WI38 (cell line): ENCODE data around the gene TTC21B.

Experiments used
- H3K4me3 ChIP-seq: 2 replicates; pipeline ENCODE4 v1.5.1; 2011; ENCODE audit warnings: low read depth, mild to moderate bottlenecking, control low read depth, low read length
- CTCF ChIP-seq: IDR thresholded peaks from 2 replicates; pipeline ENCODE4 v1.5.1; 2012; ENCODE audit warnings: low read depth, mild to moderate bottlenecking, control low read depth, low read length

The TTC21B gene

GRCh38 chr2:165952741-165953211, 800 bp downstream of the TTC21B start:
- peak overlapping the region; percentile 84 for H3K4me3 ChIP-seq
- TF ChIP-seq CTCF, result no peak

GRCh38 chr2:165952085-165952484, 1.5 kb downstream of the TTC21B start:
- no peak for TF ChIP-seq CTCF

GRCh38 chr2:165950438-165950837, 3.1 kb downstream of the TTC21B start:
- no peak for TF ChIP-seq CTCF

More at GRCh38 chr2:165952085-165952484, 1.5 kb downstream of the TTC21B start:
- no peak overlapping the region for H3K4me3 ChIP-seq

GRCh38 chr2:165941827-165942226, 11.7 kb downstream of the TTC21B start:
- no peak for TF ChIP-seq CTCF
- no peak overlapping the region for H3K4me3 ChIP-seq

More at GRCh38 chr2:165950438-165950837, 3.1 kb downstream of the TTC21B start:
- no peak overlapping the region for H3K4me3 ChIP-seq

GRCh38 chr2:165938237-165938636, 15.3 kb downstream of the TTC21B start:
- H3K4me3 ChIP-seq, result no peak overlapping the region
- no peak for TF ChIP-seq CTCF

- TF ChIP-seq CTCF, result no peak
- no peak overlapping the region for H3K4me3 ChIP-seq
Measured at GRCh38 chr2:165933211-165933910, 20.2 kb downstream of the TTC21B start.

GRCh38 chr2:165927774-165928173, 25.8 kb downstream of the TTC21B start:
- no peak for TF ChIP-seq CTCF
- H3K4me3 ChIP-seq, result no peak overlapping the region
